NCI-H526 (cell line): Measurements from ENCODE around the gene TRMT6.

Source experiments
- DNase-seq, 2 experiments: peaks; one replicate each; lab custom pipeline; 2025; lab: John Stamatoyannopoulos, UW

TRMT6 gene

DNA sequence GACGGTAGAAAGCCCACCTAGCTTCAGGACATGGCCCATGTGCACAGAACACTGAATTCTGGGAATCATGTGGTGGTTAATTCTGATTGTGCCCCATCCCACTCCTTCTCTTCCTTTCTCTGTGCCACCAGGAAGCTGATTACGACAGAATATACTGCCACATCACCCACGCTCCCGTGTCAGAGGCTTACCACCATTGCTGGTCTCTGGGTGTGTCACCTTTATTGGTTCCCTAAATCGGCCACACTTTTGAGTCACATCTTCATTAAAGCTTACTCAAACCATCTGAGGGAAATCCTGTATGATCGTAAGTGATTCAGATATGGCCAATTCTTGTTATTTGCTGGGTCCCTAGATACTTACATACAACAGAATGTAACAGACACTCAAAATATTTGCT is 3.1 kb downstream of the TRMT6 start:
- no peak for DNase-seq

DNA sequence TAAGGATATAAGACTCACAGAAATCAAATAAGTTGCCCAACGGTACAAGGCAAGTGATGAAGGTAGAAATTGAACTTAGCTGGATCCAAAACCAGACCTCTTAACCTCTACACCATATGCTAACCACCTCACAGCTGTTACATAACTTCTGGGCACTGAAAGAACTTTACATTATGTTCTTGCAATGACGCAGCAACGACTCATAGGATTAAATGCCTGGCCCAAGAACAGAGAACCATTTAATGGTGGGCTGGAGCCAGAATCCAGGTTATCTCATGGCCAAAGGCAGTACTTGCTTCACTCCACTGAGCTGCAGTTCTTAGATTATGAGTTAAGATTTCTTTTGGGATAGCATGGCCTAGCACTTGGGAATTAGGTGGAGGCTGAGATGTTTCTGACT is 4.4 kb downstream of the TRMT6 start:
- no peak for DNase-seq

DNA sequence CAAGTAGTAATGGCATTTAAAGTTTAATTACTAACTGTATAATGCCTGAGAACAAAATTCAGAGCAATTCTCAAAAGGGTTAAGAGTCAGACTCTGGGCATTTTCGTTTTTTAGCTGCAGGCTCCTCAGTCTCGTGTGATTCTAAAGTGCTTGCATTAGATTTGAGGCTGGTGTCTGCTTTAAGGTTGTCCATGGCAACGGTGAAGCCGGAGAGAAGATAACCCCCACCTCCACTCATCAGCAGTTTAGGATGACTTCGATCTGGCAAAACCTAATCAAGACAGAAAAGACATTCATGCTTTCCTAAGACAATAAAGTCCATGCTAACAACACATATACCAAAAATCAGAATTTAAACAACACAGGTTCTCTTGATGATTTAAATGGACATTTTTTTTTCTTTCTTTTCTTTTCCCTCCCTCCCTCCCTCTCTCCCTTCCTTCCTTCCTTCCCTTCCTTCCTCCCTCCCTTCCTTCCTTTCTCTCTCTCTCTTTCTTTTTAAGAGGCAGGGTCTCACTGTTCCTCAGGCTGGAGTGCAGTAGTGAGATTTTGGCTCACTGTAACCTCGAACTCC is 11.8 kb downstream of the TRMT6 start:
- DNase-seq, result no peak

DNA sequence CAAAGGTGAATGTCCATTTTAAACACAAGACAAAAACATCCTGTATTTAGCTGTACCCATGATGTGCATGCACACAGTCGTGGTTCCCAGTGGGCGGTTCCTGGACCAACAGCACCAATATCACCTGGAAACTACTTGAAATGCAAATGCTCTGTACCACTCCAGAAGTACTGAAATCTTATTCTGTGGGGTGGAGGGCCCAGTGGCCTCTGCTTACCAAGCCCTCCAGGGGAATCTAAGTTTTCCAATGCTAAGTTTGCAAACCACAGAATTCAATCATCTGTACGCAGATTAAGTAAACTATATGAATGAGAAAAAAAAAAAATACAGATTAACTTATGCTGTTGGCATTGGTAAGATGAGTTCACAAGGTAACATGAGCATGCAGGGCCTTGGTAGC is 14.1 kb downstream of the TRMT6 start:
- DNase-seq, result no peak

DNA sequence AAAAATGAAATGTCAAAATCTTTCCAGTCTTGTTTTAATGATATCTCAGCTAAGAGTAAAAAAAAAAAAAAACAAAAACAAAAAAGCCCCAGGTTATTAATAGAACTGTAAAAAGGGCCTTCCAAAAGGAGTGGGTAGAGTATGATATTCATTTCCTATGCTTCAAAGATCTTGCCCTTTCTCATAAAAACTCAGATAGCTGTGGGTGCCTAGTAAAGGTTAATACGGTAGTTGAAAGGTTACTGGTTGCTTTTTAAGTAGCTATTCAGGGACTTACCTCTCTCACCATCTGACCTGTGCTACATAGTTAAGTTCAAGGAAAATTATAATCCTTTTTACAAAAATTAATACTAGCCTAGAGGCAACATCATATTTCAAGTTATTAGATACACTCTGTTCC is 14.9 kb downstream of the TRMT6 start:
- no peak for DNase-seq

DNA sequence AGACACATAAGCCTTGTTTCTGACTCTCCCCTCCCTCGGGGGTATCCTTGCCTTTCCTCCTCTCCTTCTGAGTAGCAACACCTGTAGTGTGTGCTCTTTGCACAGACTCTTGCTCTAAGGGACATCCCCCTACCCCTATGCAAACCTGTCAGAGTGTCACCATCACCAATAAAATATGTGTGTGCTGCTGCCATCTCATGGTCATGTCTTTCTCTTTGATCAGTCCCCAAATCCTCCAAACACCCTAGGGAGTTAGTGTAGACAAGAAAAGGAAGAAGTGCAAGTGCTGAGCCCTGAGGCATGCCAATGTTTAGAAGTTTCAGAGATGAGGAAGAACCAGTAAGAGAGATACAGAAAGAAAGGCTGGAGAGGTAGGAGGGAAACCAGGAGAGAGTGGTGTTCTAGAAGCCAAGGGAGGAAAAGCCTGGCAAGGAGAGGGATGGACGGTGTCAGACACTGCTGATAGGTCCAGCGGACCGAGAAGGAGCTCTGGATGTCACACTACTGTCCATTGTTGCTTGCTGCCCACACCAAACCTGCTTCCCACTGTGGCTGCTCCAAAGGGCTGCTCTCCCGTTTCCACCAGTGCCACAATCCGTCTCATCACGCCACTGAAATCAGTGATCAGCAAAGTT is 16.4 kb downstream of the TRMT6 start:
- DNase-seq, result peak; percentile 16 to 55

DNA sequence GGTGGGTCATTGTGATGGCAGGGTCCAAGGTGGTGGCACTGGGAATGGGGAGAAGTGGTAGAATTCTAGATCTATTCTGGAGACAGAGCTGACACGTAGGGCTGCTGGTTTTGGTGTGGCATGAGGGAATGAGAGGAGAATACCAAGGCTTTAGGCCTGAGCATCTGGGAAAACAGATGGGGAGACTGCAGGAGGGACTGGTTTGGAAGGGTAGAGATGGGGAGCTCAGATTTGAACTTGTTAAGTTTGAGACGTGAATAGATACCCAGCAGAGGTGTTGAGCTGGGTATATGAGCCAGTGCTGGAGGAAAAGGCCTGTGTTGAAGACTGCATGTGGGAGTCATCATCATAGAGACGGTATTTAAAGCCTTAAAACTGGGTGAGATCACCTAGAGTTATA is 17.5 kb downstream of the TRMT6 start:
- no peak for DNase-seq

DNA sequence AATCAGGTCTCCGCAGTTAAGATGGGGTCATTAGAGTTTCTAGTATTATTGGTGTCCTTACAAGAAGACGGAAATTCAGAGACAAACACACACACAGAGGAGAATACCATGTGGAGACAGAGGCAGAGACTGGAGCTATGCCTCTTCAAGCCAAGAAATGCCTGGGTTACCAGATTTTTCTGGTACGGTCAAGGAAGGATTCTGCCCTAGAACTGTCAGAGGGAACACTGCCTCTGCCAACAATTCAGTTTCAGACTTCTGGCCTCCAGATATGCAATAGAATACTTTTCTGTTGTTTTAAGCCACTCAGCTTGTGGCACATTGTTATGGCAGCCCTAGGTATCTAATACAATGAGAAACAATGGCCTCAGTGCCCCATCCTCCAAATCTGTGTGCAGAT is 18.9 kb downstream of the TRMT6 start:
- DNase-seq, result no peak

DNA sequence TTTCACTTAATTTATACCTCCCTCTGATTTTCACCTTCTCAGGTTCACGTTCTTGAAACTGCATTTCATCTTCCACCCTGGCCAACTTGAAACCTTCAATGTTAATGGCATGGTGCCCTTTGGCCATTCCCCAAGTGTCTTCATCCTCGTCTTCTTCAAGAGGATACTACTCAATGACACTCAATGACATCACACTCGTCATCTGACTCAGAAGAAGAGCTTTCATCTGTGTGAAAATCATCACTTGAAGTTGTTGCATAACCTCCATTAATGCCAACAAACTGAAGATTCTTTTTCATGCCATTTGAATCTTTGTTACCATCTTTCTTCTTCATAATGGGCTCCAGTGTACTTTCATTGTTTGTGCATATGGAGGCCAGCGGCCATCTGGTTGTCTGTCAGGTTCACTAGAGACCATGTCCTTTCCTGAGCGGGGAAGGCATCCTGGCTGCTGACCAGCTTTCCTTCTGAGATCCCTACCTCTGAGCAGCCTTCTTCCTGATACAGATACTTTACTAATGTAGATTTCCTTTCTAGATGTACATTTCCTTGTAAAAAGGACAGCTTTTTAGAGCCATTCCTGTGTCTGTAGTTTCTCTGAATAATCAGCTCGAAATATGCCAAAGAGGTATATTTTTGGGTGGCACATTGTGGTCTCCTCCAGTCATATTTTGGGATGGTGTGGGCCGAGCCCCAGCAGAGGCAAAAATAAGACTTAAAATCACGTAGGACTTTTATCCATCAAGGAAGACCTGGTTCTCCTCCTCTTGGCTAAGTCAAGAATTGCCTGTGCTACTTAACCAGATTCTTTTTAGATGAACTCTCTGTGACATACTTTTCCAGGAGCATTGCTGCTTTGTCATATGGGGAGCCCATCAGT is 21.3 kb downstream of the TRMT6 start:
- no peak for DNase-seq

DNA sequence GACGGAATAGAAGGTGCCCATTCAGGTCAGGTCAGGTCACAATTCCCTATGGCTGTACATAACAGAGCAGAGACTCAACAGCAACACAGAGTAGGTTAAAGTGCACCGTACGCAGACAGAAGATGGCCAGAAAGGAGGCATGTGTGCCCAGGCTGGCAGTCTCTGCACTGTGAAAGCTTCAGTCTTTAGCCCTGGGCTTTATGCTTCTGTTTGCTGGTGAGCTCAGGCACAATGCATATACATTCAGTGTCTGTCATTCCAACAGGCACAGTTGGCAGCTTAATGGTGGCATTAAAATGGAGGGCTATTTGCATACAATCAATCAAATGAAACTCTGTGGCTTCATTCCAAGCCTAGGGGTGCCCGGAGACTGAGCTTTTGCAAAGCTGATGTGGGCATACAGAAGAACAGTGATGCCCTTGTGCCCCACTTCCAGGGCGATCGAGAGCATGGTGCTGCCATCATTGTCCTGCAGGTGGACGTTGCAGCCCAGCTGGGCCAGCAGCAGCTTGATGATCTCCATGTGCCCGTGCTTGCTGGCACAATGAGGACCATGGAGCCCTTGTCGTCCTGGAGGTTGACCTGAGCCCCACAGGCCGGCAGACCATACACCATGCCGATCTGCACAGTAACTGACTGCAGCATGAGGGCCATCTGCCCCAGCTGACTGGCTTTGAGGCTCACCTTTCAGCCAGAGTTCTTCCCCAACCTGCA is 22.4 kb downstream of the TRMT6 start:
- peak; percentile 18 to 68 for DNase-seq

DNA sequence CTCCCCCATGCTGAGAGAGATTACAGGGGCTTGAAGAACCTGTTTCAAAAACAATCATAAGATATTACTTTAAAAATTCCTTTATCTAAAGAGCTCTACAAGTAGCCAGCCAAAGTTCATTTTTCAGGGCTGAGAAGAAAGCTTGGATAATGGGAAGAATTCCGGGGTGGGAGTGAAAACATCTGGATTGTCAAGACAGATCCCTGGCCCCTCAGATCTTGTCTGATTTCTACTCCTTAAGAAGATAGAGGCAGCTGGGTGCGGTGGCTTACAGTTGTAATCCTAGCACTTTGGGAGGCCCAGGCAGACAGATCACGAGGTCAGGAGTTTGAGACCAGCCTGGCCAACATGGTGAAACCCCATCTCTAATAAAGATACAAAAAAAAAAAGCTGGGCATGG is 24.8 kb downstream of the TRMT6 start:
- no peak for DNase-seq

DNA sequence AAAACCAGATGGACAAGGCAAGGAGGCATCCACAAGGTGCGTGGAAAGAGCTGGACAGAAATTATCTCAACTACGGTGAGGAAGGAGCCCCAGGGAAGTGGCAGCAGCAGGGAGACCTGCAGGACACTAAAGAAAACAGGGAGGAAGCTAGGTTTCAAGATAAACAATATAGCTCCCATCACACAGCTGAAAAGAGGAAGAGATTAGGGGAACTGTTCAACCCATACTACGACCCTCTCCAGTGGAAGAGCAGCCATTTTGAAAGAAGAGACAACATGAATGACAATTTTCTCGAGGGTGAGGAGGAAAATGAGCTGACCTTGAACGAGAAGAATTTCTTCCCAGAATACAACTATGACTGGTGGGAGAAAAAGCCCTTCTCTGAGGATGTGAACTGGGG is 26.8 kb downstream of the TRMT6 start:
- DNase-seq, result no peak

DNA sequence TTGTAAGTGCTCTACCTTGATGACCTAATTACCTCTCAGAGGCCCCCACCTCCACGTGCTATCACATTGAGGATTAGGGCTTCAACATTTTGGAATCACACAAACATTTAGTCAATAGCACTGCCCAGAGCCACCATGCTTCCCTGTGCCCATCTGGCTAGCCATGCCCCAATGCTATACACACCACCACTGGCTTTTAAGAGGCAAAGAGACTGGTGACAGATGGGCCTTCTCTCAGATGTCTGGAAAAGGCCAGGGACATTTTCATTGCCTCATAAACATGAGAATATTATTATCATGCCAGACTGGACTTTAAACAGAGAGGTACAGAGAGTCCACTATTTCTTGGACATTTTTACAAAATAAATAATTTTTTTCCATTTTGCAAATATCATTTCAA is 29.8 kb downstream of the TRMT6 start:
- DNase-seq, result no peak

DNA sequence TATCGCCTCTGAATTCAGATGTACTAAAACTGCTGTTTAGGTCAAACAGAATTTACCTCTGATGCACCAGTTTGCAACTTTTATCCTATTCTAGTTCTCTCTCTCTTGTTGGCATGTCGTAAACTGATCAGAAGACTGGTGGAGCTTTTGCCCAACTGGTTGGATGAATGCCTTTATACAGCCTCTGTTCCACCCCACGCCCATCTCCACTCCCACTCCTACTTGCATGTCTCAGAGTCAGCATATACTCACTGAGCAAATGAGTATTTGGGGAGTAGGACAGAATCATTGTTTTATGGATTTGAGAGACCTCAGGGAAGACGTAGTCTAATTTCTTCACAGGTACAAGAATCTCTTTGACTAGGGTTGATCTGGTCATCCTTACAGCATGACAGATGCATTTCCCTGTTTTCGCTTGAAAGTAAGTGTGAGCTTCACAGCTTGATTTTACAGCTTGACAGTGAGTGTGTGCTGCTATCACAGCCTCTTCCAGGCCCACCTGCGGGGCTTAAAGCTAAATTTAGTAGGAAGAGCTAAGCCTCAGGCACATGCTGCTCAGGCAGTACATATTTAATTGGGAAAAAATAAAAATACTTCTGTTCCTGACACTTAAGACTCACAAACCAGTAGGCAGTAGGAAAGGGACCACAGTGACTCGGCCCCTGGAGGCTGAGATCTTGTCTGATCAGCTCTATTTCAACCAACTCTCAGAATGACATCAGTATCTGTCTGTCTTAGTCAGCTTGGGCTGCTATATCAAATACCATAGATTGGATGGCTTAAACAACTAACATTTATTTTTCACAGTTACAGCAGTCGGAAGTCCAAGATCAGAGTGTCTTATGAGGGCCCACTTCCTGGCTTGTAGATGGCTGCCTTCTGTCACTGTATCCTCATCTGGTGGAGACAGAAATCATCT is 30.4 kb downstream of the TRMT6 start:
- DNase-seq, result no peak

DNA sequence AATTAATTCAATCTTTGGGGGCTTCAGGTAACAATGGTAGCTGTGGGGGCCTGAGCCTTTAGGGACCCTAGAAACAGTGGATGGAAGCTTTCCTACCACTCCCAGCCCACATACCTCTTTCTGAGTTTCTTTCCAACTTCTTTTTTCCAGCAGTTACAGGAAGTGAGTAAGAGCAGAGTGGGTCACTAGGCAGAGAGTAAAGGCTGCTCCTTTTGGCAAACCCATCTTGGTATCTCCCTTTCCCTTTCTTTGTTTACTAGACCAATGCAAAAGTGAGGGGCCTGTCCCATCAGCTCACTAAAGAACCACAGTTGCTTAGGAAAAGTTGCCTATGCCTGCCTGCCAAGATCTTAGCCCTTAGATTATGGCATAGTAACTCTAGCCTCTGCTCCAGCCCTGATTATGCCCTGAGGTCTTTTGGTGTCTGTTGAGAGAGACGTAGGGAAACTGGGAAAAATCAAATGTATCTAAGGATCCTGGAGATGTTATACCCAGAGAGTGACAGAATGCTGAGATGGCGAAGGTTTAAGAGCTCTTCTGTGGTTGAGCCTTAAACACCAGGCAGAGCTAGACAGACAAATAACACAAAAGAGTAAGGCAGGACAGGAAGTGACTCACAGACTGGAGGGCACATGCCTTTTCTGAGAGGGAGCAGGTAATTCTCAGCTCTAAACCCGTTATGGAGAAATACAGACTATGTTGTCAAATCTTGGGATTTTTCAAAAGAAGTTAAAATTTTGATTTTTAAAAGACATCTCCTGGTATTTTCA is 31.3 kb downstream of the TRMT6 start:
- DNase-seq, result no peak

DNA sequence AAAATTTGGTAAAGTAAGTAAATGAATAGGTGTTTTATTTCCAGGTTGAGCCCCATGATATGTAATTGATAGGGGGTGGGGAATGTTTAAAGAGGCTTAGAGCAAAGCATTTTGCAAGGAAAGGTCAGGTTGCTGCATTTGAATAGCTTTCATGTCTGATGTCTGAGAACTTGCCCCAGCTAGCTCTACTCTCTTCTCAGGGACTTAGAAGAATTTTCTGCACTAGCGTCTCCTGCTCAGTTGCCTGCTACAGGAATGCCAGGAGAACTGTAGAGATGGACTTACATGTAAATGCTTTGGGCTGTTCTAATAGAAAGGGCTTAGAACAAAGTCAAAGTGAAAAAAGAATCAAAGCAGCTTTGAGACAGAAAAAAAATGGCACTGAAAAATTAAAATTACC is 35.5 kb downstream of the TRMT6 start:
- DNase-seq, result peak in 1 of 2 experiments; percentile 8

DNA sequence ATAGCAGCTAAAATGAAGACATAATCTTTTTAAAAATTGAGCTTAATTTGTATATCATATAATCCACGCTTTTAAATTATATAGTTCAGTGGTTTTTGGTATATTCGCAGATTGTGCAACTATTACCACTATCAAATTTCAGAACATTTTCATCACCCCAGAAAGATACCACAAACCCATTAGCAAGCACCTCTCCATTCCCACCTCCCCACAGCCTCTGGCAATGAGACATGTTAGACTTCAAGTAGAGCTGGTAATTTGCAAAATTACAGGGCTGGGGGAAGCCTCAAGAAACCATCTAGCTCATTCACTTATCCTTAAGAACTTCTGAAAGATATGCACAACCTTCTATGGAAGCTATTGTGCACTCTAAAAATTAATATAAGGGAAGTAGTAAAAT is 37.2 kb downstream of the TRMT6 start:
- no peak for DNase-seq

DNA sequence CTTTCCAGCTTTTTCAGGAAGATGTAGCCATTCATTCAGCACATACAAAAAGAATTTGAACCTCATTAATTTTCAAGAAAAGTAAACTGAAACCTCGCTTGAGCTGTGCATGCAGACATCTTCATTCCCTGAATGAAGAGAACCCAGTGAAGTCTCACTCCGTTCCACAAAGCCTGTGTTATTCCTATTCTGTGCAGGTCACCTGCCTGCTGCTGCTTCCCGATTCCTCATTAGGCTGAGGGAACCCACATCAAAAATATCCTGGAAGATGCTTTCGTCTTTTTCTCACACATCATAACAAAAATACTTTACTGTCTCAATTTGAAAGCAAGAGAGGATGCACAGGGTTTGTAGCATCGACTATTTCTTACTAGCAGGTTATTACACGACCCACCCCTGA is 40.1 kb downstream of the TRMT6 start:
- peak in 1 of 2 experiments; percentile 46 for DNase-seq

DNA sequence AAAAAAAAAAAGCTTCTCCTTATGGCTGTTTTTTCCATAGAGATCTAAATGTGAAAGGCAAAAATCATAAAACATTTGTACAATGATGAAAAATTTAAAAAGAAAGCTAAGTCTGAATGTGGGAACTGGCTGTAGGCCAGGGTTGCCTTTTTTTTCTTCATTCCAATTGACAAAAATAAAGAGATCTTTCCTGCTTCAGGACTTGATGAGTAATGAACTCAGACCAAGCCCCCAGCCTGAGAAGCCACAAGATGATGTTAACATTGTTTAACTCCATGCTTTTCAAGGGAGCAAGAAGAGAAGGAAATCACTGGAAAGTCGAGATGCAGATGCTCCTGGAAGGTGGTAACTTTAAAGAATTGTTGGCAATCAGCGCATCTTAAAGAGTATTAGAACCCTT is 41.4 kb downstream of the TRMT6 start:
- DNase-seq, result no peak

DNA sequence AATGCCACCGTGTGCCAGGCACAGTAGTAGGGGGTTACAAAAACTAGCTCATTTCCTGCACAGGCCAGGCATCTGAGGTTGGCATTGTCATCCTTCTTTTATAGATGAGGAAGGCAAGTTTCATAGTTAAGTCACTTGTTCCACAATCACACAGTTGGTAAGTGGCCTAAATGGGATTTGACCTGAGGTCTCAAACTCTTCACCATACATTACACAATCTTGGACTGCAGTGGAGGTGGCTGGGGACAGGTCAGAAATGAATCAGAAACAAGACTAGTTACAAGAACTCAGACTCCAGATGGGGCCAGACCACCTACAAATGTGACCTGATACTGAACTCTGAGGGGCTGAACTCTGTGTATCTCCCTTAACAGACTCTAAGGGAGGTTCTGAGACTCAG is 49.4 kb downstream of the TRMT6 start:
- no peak for DNase-seq

DNA sequence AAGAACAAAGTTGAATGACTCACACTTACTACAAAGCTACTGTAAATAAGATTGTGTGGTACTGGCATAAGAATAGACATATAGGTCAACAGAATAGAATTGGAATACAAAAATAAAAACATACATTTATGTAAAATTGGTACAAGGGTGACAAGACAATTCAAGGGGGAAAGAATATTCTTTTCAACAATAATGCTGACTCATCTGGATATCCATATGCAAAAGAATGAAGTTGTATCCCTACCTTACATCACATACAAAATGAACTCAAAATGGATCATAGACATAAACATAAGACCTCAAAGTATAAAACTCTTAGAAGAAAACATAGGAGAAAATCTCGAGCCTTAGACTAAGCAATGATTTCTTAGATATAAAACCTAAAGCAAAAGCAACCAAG is 50.9 kb downstream of the TRMT6 start:
- DNase-seq, result no peak
